ENCODE results near the gene MYOZ1. TPM values are rescaled to one million over a fixed set of nuclear protein-coding genes. Genes with fewer than 3 reads are reported as not detected.
"Not testable (repeated sequence)": the region's sequence is repeated elsewhere in the genome, so short reads cannot be mapped to it uniquely, and the experiment has no call there.

Gene MYOZ1
- total RNA-seq: 1 to 10 TPM; 2.0 to 7.0 (median 5.1) TPM

- Histone ChIP-seq H3K27ac (peak within 1 kb of the TSS; percentile 59 to 82 (median 69)), H3K9me3 (no peaks in the 10 kb centered on the region), H3K36me3 (no peaks in the 10 kb centered on the region), H3K27me3 (no peaks in the 10 kb centered on the region), H3K4me1 (peaks cover 32 to 33% of the 10 kb centered on the region in 2 donors), H3K4me3 (replicated peaks in 1 of 3) (no peak within 1 kb of the TSS)
- intact Hi-C loops (cut with DNase I): no loop called here
- TF ChIP-seq POLR2A (IDR thresholded peaks at IDR 0.05): peak in 1 of 2 donors; percentile 33
- no peak for TF ChIP-seq CTCF (IDR thresholded peaks at IDR 0.05)
- WGBS, 2 donors: 61 to 84% methylated on average over 9 of the region's 9 CpGs
- peak; percentile 51 to 58 for DNase-seq
These were observed at the start of gene MYOZ1 for GRCh38 chr10:73641328-73642060. MYOZ1 (minus strand) TSS chr10:73641474; CDS start chr10:73640017, 1,457 bp downstream.

- H3K4me3 ChIP-seq (replicated peaks in 1 of 3); intact Hi-C loops (cut with DNase I); H3K36me3 ChIP-seq; H3K4me1 ChIP-seq; DNase-seq; H3K9me3 ChIP-seq; H3K27ac ChIP-seq; H3K27me3 ChIP-seq: not testable (repeated sequence)
- 94 to 99% methylated on average over 6 of the region's 6 CpGs for WGBS, 2 donors
These were observed 49.5 kb upstream of the MYOZ1 start for GRCh38 chr10:73690755-73691154.

GRCh38 chr10:73689596-73689995, 48.3 kb upstream of the MYOZ1 start:
- H3K36me3 ChIP-seq; DNase-seq; H3K9me3 ChIP-seq; H3K4me1 ChIP-seq; H3K27ac ChIP-seq; H3K4me3 ChIP-seq (replicated peaks in 1 of 3); intact Hi-C loops (cut with DNase I); H3K27me3 ChIP-seq: not testable (repeated sequence)
- 100% methylated on average over 1 of the region's 28 CpGs; no CpG with 5 or more reads in 1 of the 2 donors for WGBS, 2 donors

GRCh38 chr10:73687641-73688040, 46.4 kb upstream of the MYOZ1 start:
- H3K4me3 ChIP-seq (replicated peaks in 1 of 3); H3K4me1 ChIP-seq; H3K36me3 ChIP-seq; DNase-seq; H3K27ac ChIP-seq; H3K27me3 ChIP-seq; intact Hi-C loops (cut with DNase I); H3K9me3 ChIP-seq: not testable (repeated sequence)
- WGBS, 2 donors: 88% methylated on average over 1 of the region's 1 CpG

GRCh38 chr10:73674546-73674945, 33.3 kb upstream of the MYOZ1 start:
- H3K27me3 ChIP-seq; H3K27ac ChIP-seq; H3K9me3 ChIP-seq; intact Hi-C loops (cut with DNase I); DNase-seq; H3K4me3 ChIP-seq (replicated peaks in 1 of 3); H3K36me3 ChIP-seq; H3K4me1 ChIP-seq: not testable (repeated sequence)
- WGBS, 2 donors: 94 to 100% methylated on average over 3 to 10 of the region's 20 CpGs

- H3K4me3 ChIP-seq (replicated peaks in 1 of 3); H3K27me3 ChIP-seq; H3K4me1 ChIP-seq; DNase-seq; H3K36me3 ChIP-seq; H3K9me3 ChIP-seq; H3K27ac ChIP-seq; intact Hi-C loops (cut with DNase I): not testable (repeated sequence)
- WGBS, 2 donors: 90 to 96% methylated on average over 4 of the region's 4 CpGs
These were observed 27.1 kb upstream of the MYOZ1 start for GRCh38 chr10:73668378-73668777.

- intact Hi-C loops (cut with DNase I); DNase-seq; H3K9me3 ChIP-seq; H3K4me3 ChIP-seq (replicated peaks in 1 of 3); H3K27me3 ChIP-seq; H3K36me3 ChIP-seq; H3K4me1 ChIP-seq; H3K27ac ChIP-seq: not testable (repeated sequence)
- 71 to 78% methylated on average over 3 to 4 of the region's 5 CpGs for WGBS, 2 donors
These were observed 25.0 kb upstream of the MYOZ1 start for GRCh38 chr10:73666153-73666809.

- H3K9me3 ChIP-seq; DNase-seq; H3K36me3 ChIP-seq; H3K4me1 ChIP-seq; H3K27ac ChIP-seq; intact Hi-C loops (cut with DNase I); H3K27me3 ChIP-seq; H3K4me3 ChIP-seq (replicated peaks in 1 of 3): not testable (repeated sequence)
- WGBS, 2 donors: 85 to 92% methylated on average over 3 of the region's 3 CpGs
These were observed 24.3 kb upstream of the MYOZ1 start for GRCh38 chr10:73665581-73665980.

- H3K9me3 ChIP-seq; DNase-seq; H3K4me1 ChIP-seq; intact Hi-C loops (cut with DNase I); H3K27ac ChIP-seq; H3K27me3 ChIP-seq; H3K4me3 ChIP-seq (replicated peaks in 1 of 3); H3K36me3 ChIP-seq: not testable (repeated sequence)
- WGBS, 2 donors: 78 to 83% methylated on average over 3 to 12 of the region's 13 CpGs
These were observed 23.1 kb upstream of the MYOZ1 start for GRCh38 chr10:73664156-73665040.

- H3K4me3 ChIP-seq (replicated peaks in 1 of 3); DNase-seq; H3K9me3 ChIP-seq; H3K4me1 ChIP-seq; H3K36me3 ChIP-seq; H3K27me3 ChIP-seq; H3K27ac ChIP-seq; intact Hi-C loops (cut with DNase I): not testable (repeated sequence)
- WGBS, 2 donors: 80 to 86% methylated on average over 1 to 5 of the region's 10 CpGs
These were observed 22.3 kb upstream of the MYOZ1 start for GRCh38 chr10:73663621-73664020.

- DNase-seq; intact Hi-C loops (cut with DNase I); H3K27me3 ChIP-seq; H3K27ac ChIP-seq; H3K9me3 ChIP-seq; H3K36me3 ChIP-seq; H3K4me3 ChIP-seq (replicated peaks in 1 of 3); H3K4me1 ChIP-seq: not testable (repeated sequence)
- WGBS, 2 donors: 68 to 76% methylated on average over 6 to 7 of the region's 7 CpGs
These were observed 21.4 kb upstream of the MYOZ1 start for GRCh38 chr10:73662705-73663104.

Measured in thyroid gland (tissue), 4 donors.